NCI-H510A (cell line): ENCODE data around the gene CAMKMT.

Source experiments
- DNase-seq: peaks from one replicate; lab custom pipeline; 2025; lab: John Stamatoyannopoulos, UW

CAMKMT gene

DNA sequence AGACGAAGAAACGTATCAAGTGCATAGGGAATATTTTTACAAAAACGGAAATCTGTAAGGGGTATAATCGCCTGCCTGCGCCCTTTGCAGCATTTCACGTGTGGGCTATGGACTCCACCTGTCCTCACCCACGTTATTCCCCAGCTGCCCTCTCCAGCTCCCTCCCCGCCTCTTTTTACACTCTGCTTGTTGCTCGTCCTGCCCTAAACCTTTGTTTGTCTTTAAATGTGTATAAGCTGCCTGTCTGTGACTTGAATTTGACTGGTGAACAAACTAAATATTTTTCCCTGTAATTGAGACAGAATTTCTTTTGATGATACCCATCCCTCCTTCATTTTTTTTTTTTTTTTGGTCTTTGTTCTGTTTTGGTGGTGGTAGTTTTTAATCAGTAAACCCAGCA is 410.4 kb downstream of the CAMKMT start:
- no peak for DNase-seq

DNA sequence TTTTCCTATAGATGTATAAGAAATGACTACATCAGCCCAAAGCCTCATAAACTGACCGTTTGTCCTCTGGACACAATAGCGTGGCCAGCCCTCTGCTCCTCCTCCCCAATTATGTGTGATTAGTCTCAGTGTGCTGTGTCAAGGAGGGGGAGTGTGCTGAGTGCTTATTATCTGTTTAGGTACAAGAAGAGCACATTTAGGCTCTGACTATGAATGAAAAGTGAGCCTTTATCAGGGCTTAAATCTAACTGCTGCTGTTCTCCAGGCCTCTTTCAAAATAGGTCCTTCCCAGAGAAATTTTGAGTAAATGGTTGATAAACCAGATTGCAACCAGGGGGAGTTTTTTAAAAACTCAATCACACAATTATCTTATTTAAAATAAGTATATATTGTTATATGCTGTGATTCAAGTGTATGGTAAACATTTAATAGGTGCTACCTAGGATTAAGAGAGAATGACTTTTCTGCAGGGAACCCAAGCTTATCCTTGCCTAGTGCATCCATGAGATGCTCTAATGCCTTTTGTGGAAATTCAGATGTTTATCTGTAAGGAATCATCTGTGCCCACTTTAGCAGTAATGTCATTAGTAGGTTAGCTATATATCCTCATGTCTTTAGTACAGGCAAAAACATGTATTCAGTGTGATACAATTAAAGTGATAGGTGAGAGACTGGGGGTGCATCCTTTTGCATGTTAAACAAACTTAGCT is 411.1 kb downstream of the CAMKMT start:
- no peak for DNase-seq

DNA sequence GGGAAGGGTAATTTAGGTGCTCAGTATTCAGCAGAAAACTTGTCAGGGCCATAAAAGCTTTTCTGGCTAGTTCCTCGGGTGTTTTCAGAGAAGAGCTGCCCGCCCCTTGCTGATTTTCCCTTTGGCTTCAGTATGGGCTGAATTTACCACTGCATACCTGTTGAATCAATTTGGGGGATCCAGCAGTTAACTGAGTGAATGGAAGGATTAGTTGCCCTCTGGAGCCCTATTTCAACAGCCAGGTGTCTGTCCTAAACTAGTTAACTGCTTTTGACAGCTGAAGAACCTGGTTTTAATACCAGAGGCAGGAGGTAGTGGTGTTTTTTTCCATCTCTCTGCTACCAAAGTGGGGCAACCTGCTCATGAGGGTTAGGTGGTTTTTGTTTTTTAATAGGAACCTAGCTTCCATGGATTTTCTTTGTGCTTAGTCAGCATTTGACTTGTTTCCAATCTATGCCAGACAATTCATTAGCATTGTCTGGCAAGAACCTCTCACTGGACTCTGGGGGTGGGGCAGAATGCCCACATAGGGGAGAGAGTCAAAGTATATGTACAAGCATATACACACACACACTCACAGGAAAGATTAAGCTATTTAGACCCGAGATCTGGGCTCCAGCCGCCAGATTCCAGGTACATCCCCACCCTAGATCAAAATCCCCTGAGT is 413.2 kb downstream of the CAMKMT start:
- no peak for DNase-seq

DNA sequence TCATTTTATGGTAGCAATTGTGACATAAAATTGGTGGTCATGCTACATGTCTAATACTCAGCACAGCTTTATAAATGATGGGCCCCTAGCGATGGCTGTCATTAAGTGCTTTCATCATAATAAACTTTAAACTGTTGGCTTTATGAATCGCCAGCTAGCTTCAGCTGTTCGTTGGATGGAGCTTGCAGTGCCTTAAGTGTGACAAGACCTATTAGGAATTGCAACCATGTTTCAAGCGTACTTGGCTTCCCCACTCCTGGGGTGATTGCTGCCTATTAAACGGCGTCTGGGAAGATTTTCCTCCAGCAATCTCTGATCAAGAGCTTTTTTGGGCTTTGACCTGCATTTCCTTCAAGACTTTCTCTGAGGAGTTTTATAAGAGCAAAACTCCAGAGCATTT is 415.3 kb downstream of the CAMKMT start:
- DNase-seq, result no peak

DNA sequence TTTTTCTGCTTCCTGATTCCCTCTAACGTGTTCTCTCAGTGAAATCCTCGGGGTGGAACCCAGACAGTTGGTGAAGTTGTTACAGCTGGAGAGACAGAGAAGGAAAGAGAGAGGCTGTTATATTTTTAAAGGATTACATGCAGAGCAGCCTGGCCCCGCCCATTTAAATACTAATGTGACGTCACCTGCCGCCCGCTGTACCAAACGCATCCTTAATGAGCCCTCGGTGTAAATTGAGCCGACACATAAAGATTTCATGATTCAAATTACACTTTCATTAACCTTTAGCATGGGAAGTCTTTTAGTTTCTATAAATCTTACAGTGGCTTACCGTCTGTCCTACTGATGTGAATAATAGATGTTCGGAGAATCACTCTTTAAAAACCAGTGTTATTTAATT is 415.8 kb downstream of the CAMKMT start:
- peak; percentile 74 for DNase-seq

DNA sequence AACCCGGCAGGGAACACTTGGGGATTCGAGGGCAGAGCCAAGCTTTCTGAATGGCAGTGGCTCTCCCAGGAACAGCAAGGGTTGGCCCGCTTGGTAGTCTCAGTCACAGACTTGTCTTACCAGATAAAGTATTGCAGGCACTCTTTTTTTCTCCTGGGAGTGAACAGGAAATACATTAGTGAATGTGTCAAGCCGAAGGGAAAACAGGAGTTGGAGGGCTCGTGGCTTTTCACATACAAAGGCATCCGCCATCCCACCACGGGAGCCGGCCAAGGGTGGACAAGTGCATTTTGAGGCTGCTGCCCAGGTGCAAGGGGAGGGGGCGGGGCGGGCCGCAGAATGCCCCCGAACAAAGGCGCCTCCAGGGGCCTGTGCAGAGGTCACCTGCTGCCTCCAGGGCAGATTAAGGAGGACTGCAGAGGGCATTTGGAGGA is 416.5 kb downstream of the CAMKMT start:
- no peak for DNase-seq

DNA sequence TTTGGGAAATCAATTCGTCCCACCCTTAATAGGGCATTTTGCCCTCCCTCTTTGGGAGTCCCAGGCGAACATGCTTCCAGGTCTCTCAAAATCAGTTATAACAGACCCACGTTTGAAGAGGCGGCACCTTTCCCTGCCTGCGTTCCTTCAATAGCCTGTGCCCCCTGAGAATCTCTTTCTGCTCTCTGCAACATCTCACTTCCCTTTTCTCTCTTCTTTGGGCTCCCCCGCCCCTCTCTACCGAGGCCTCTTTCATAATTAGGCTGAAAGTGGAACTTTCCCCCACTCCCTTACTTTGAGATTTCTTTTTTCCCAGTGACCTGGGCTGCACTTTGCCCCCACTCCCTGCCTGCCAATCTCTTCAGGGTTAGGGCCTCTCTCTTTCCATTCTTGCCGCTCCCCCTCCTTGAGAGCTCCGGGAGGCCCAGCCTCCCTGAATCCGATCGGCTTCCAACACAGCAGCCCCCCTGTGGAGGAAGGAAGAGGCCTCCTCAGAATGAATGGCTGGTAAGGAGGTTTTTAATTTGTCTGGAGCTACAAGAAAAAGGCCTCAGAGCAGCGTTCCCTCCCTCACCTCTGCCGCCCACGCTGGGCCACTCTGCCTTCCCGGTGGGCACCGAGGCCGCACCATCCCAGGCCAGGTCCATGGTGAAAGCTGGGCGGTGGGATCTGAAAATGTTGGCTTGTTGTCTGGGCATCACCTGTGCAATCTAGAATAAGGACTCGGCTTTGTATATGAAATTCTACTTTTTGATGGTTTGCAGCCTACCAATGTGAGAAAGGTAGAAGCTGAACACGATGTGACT is 417.1 kb downstream of the CAMKMT start:
- no peak for DNase-seq

DNA sequence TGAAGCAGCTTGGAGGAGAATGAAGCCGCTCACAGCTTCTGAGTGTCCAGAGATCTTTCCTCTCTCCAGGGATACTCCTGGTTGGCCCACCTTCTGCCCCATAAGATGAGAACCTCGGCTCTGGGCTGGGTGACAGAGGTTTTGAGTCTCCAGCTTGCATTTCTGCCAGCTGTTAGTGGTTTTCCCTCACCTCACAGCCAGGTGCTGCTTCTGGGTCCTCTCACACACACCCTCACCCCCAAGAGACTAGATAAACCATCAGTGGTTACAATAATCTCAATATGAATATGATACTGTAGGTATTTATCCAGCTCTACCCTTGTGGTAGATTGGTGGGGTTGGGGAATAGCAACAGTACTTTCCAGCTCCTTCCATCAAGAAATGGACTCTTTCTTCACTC is 418.0 kb downstream of the CAMKMT start:
- DNase-seq, result no peak

DNA sequence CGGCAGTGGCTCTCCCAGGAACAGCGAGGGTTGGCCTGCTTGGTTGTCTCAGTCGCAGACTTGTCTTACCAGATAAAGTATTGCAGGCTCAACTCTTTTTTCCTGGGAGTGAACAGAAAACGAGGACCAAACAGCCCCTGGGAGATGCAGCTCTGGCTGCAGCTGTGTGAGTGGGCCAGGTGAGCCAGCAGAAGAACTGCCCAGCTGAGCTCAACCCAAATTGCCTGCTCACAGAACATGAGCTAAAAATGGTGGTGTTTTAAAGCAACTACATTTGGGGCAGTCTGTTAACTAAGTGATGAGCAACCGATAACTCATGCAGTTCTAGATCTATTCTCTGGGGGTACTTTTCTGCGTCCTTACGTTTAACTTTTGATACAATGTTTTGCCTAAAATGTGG is 418.7 kb downstream of the CAMKMT start:
- DNase-seq, result no peak

DNA sequence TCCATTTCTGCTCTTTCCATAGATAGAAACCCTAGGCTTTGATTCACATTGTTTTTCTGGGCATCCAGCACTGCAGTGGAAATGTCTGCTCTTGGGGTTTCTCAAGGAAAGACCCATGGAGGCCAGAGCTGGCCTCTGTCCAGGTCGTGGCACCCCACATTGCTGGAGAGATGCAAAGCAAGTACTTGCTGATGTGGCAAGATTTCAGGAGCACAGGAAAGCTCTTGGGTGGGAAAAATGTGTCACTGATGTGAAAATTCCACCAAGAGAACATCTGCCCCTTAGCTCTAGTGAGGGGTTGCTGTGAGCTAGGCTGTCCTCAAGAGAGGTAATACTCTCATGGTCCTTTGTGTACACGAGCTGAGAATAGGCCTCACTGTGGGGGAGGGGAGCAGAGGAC is 423.7 kb downstream of the CAMKMT start:
- no peak for DNase-seq

DNA sequence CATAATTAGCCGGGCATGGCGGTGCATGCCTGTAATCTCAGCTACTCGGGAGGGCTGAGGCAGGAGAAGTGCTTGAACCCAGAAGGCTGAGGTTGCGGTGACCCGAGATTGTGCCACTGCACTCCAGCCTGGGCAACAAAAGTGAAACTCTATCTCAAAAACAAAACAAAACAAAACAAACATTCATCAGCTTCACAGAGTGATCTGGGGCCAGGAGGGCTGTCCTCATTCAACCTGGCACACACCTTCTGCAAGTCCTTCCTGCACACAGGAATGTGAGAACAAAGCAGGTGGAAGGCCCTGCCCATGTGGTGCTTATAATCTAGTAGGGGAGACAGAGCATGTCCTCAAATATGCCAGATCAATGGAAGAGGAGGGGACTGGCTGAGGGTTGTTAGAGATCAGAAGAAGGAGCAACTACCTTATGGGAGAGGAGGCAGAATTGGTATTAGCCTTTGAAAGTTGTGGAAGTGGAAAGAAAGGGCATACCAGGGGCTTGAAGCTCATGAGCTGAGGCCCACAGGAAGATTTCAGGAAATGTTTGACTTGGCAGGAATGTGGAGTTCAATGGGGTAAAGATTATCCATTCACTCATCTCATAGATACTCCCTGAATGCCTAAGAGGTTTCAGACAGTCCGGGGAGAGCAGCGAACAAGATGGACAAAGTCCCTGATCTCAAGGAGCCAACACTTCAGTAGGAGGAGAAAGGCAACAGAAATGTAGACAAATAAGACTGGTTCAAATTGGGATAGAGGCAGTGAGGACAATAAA is 424.5 kb downstream of the CAMKMT start:
- no peak for DNase-seq

DNA sequence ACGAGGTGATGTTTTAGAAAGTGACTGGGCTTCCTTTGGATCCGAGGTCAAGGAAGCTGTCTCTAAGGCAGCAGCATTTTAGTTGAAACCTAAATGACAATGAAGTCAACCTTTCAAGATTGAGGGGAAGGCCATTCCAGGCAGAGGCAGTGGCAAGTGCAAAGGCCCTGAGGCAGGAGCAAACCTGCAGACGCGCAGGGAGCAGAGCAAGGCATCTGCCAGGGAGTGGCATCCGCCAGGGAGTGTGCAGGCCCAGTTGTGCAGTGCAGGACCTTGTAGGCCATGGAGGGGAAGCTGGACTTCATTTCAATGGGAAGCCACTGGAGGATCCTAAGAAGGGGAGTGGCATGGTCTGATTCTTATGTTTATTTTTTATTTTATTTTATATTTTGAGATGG is 425.1 kb downstream of the CAMKMT start:
- no peak for DNase-seq

DNA sequence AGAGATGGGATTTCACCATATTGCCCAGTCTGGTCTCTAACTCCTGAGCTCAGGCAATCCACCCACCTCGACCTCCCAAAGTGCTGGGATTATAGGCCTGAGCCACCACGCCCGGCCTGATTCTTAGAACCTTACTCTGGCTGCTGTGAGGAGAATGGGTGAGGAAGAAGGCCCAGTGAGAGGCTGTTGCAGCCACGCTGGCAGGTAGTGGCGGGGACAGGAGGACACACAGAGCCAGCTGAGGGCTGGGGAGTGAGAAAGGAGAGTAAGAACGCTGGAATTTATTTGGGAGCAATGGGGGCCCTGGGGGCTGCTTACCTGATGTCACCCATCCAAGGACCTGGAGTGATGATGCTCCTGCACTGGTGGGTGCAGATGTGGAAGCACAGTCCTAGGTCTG is 425.9 kb downstream of the CAMKMT start:
- DNase-seq, result no peak

DNA sequence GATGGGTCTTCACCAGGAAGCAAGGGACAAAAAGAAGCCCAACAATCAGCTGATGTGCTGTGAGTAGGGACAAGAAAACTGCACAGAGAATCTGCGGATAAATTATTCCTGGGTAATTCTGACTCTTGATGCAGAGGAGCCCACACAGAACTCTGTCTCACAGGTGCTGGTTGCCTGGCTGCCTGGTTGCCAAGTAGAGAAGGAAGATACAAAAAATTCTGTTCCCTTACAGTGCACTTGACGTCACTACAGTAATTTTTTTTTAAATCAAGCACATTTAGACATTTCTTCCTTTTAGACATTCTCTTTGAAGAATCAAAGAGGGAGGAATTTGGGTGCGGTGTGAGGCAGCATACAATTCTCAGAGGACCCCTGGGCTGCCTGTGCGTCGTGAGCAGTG is 427.7 kb downstream of the CAMKMT start:
- DNase-seq, result no peak

DNA sequence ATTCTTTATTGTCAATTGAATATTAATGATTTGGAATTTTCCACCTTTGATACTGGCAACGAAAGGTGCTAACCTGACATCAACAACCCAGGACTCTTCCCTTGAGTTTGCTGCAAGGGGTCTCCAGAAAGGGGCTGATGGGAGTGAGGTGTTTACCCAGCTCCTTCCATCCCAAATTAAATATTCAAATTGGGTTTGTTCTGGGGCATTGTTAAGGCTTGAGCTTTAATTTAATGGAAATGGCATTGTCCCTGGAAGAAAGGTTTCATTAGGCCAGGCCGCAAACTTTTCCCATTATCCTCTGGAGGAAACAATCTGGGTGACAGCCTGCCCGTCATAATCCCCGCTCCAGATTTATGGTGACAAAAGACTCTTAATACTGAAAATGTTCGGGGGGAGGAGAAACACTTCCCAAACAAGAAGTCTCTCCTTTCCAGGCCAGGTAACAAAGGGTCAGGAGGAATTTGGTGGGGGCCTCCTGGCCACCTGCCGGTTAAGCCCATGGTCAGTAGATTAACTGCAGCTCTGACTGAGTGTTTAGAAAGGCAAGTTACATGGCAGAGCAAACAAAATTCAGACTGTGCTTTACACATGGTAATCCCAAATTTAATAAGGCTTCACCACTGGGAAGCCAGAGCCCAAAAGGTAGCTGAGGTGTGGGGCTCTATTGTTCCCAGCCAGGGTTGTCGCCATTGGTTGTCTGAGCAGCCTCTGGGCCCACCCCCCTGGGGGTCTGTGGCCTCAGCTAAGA is 428.4 kb downstream of the CAMKMT start:
- no peak for DNase-seq

DNA sequence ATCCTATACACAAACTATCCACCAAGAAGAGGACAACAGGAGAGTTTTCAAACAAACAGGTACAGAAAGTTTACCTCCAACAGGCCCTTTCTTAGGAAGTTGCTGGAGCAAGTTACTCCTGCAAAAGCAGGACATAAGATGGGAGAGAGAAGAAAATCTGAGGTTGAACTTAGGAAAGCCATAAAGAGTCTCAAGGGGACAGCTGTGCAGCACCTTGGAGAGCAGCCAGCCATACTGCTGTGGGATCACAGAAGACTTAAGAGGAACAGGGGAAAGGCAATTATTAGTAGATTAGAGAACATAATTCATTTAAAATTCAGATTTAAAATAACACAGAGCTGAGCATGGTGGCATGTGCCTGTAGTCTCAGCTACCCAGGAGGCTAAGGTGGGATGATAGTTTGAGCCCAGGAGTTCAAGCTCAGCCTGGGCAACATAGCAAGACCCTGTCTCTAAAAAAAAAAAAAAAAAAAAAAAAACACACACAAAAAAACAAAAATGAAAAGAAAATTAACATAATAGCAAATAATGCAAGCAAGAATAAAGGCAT is 431.6 kb downstream of the CAMKMT start:
- DNase-seq, result no peak

DNA sequence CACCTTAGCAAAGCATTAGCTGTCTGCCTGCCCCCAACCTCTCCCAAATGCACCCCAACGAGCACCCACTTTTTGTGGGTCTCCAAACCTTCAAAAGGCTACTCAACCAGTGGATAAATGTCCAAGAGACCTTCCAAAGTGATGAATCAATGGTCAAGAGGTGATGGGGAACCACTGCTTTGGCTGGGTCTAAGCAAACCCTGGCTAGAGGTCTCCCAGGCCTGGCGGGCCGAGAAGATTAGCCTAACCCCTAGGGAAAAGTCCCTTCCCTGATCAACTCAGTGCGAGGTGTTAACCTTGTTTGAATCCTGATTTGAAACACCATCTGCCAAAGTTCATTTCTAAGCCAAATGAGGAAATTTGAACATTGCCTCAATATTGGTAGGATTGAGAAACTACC is 435.0 kb downstream of the CAMKMT start:
- no peak for DNase-seq

DNA sequence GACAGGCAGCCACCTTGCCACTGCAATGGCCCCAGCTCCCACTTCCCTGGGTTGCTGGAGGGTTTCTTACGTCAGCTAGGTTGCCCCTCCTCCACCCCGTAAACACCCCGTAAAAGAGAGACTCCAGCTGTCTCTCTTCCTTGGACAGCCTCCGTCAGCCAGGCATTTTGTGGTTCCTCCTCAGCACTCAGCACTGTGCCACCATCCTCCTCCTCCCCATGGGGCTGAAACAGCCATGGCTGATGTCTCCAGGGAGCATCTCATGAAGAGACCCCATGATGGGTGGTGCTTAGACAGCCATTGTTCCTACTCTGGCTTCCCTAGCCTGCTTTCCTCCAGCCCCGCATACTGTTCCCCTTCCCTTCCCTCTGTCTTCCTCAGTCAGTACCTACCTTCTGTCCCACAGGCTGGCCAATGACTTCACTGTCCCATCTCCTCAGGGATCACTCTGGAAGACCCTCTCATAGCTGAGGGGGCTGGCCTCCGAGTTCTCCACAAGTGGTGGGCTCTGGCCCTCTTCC is 436.5 kb downstream of the CAMKMT start:
- no peak for DNase-seq

DNA sequence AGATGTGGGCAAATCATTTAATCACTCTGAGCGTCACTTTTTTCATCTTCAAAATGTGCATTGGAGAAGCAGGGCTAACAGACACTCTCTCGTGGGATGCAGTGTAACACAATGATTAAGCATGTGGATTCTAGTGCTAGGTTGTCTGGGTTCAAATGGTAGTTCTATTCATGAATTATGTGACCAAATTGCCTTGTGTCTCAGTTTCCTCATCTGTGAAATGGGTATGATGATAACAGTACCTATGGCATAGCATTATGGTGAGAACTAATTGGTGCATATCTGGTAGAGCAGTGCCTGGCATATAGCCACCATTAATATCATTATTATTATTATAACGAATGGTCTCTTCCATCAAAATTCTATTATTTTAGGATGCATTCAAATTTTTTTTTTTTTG is 437.4 kb downstream of the CAMKMT start:
- no peak for DNase-seq

DNA sequence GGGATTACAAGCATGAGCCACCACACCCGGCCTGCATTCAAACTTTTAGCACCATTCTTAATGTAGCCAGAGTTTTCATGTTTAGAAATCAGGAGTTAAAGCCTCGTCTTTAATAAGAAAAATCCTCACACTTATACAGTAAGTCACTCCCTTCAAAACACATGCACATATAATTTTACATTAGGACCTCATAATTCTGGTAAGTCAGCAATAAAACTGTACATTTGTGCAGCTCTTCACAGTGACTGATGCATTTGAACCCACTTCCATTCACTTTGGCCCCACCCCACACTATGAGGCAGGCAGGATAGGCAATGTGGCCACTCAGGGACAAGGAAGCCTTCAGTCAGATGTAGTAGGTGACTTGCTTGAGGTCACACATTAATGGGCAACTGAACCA is 438.0 kb downstream of the CAMKMT start:
- DNase-seq, result no peak

DNA sequence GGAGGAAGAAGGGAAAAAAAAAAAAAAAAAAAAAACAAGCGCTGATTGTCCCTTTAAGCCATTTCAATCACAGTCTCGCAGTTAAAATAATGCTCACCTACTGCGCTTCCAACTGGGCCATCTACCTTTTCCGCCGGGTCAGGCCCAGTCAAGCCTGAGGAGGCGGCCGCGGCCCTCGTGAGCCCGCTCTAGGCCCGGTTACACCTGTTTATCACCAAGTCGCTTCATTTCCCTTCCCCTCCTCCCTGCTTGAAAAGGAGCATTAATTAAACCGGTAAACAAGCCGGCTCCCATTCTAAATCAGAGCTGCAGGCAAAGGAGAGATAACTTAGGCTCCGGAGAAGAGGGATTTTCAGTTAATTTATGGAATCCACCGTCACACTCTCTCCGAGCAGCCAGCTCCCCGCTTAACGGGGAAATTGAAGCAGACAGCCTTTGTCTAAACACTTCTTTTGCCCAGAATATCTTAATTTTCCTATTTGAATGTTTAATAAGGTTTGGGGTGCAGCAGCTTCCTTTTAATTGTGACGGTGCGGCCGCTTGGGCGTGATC is 439.6 kb downstream of the CAMKMT start:
- DNase-seq, result no peak
